ENCODE data around the gene KLK13.

The KLK13 gene

DNA sequence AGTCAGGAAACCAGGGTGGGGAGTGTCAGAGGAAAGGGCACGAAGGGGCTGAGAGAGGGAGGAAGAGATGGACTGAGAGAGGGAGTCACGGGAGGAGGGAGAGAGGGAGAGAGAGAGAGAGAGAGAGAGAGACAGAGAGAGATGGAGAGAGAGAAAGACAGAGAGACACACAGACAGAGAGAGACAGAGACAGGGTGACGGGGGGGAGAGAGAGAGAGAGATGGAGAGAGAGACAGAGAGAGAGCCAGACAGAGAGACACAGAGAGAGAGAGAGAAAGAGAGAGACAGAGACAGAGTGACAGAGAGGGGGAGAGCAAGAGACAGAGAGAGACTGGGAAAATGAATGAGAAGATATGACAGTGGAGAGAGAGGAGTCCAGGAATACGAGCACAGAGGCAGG is 18.3 kb upstream of the KLK13 start:
- H3K4me3 ChIP-seq (ENCODE audit: low read depth, low read length) = no peak overlapping the region
- TF ChIP-seq, protein P1, sequence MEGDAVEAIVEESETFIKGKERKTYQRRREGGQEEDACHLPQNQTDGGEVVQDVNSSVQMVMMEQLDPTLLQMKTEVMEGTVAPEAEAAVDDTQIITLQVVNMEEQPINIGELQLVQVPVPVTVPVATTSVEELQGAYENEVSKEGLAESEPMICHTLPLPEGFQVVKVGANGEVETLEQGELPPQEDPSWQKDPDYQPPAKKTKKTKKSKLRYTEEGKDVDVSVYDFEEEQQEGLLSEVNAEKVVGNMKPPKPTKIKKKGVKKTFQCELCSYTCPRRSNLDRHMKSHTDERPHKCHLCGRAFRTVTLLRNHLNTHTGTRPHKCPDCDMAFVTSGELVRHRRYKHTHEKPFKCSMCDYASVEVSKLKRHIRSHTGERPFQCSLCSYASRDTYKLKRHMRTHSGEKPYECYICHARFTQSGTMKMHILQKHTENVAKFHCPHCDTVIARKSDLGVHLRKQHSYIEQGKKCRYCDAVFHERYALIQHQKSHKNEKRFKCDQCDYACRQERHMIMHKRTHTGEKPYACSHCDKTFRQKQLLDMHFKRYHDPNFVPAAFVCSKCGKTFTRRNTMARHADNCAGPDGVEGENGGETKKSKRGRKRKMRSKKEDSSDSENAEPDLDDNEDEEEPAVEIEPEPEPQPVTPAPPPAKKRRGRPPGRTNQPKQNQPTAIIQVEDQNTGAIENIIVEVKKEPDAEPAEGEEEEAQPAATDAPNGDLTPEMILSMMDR (IDR thresholded peaks at IDR 0.05; ENCODE audit: low read depth, low read length) = no peak

- no peak within 1 kb of the TSS for H3K4me3 ChIP-seq (ENCODE audit: low read depth, low read length)
- TF ChIP-seq, protein P1 (IDR thresholded peaks at IDR 0.05; ENCODE audit: low read depth, low read length) = no peak
Measured at GRCh38 chr19:51082611-51083010, 17.7 kb upstream of the KLK13 start, which contains the start of gene KLK14. KLK14 (minus strand) TSS chr19:51082887; CDS start chr19:51082614, 273 bp downstream.

DNA sequence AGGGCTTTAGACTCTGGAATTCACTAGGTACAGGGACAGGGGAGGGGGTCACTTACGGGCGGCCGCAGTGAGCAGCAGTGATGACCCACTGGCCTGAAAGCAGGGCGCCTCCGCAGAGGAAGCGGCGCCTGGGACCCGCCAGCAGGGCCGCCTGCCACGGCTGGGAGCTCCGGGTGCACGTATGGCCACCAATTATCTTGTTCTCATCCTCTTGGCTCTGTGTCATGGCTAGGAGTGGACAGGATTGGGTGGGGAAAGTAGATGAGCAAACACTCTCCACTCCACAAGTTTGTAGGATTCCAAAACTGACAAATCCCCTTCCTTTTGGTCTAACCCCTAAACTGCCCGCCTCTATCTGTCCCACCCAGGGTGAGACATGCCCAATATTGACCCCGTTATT is 16.6 kb upstream of the KLK13 start:
- no peak overlapping the region for H3K4me3 ChIP-seq (ENCODE audit: low read depth, low read length)
- TF ChIP-seq, protein P1 (IDR thresholded peaks at IDR 0.05; ENCODE audit: low read depth, low read length) = no peak

DNA sequence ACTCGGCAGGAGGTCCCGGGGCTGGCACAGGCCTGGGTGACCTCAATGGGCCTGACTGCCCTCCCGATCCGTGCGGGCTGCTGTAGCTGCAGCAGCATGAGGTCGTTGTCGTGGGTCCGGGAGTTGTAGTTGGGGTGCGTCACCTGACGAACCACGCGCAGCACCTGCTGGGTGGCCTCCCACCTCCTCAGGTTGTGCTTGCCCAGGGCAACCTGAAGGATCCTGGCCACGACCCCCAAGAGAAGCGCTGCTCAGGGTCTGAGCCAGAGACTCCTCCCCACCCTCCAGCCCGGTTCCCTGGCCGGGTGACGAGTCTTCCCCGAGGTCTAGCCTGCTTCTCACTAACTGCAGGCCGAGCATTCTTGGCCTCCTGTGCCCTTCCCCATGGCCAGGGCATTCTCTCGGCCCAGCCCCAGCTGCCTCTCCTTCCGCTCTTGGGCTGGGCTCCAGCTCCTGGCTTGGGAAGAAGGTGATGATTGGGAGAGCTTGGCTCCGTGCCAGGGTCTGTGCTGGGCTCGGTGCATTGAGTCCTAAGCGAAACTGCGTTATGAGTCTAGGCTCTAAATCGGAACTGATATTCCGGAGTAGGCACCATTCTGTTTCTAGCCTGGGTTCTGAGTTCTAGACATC is 14.7 kb upstream of the KLK13 start:
- TF ChIP-seq, protein P1 (IDR thresholded peaks at IDR 0.05; ENCODE audit: low read depth, low read length) = no peak

GRCh38 chr19:51078731-51079130 is 13.8 kb upstream of the KLK13 start:
- H3K4me3 ChIP-seq (ENCODE audit: low read depth, low read length) = no peak overlapping the region

More for the DNA sequence above, 14.7 kb upstream of the KLK13 start:
- H3K4me3 ChIP-seq (ENCODE audit: low read depth, low read length) = no peak overlapping the region

DNA sequence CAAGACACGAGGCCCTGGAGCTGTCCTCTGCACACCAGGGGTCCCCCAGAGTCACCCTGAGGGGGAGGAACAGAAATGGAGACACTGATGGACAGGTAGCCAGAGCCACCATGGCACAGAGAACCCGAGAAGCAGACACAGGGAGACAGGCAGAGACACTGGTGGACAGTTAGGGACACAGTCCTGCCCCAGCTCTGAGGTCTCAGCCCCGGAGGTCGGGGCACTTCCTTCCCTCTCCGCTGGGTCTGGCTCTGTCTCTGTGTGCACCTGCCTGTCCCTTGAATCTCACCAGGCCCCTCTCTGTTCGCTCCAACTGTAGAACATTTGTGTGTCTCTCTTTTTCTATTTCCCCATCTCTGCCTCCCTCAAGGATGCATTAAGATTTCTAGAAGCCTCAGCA is 13.2 kb upstream of the KLK13 start:
- TF ChIP-seq, protein P1 (IDR thresholded peaks at IDR 0.05; ENCODE audit: low read depth, low read length) = no peak

More at GRCh38 chr19:51078731-51079130, 13.8 kb upstream of the KLK13 start:
- TF ChIP-seq, protein P1 (IDR thresholded peaks at IDR 0.05; ENCODE audit: low read depth, low read length) = no peak

DNA sequence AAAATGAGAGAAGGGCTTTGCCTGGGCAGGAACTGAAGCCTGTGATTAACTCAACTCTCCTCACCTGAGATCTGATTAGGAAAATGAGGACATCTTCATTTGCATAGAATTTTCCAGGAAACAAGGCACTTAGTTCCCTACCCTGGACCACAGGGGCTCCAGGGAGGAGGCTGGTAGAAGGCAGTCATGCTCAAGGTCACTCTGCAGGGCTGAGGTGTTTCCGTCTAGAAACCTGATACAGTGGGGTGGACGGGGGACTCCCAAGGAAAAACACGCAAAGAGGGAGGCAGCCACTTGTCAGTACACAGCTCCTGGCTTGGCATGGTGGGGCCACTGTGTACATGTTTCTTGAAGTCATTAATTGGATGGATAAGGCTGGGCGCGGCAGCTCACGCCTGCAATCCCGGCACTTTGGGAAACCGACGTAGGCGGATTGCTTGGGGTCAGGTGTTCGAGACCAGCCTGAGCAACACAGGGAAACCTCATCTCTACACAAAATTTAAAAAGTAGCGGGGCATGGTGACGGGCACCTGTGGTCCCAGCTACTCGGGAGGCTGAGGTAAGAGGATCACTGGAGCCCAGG is 11.8 kb upstream of the KLK13 start:
- TF ChIP-seq, protein P1 (IDR thresholded peaks at IDR 0.05; ENCODE audit: low read depth, low read length) = no peak
- no peak overlapping the region for H3K4me3 ChIP-seq (ENCODE audit: low read depth, low read length)

More for the DNA sequence above, 13.2 kb upstream of the KLK13 start:
- H3K4me3 ChIP-seq (ENCODE audit: low read depth, low read length) = no peak overlapping the region

Measured in WI38 (cell line).